ENCODE measurements around the gene TUBA1C.
"Not testable (repeated sequence)": the region's sequence is repeated elsewhere in the genome, so short reads cannot be mapped to it uniquely, and the experiment has no call there.

Gene TUBA1C

DNA sequence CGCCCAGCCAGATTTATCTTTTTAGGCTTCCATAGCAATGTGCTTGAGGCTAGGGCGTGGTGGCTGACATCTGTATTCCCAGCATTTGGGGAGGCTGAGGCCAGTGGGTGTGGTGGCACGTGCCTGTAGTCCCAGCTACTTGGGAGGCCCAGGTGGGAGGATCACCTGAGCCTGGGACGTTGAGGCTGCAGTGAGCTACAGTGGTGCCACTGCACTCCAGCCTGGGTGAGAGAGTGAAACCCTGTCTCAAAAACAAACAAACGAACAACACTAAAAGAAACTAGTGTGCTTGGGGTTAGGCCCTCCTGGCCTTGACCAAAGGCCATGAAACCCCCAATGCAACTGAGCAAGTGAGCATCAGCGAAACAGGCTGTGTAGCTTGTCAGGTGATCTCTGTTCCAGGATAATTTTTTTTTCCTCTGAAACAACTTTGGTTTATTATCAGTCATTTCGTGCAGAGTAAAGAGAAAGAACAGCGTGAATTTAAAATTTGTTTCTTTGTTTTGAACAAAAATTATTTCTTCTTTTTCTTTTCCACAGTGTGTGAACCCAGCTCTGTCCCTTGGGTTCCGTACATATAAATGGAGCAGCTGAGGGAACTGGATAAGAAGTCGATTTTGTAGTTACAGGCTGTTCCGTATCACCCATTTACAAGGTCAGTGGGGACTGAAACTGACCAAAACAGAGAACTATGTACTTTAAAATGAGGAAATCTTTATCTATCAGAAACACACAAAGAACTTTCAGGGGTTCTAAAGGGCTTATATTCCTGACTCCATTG lies 8.8 kb upstream of the TUBA1C start:
- Histone ChIP-seq H2AFZ (ENCODE audit: low read length, unreplicated experiment) (no peak overlapping the region), H3K27me3 (ENCODE audit: insufficient read depth, low read length) (no peaks in the 10 kb centered on the region), H3K27ac (ENCODE audit: low read depth, low read length) (no peak overlapping the region), H3K79me2 (ENCODE audit: control insufficient read depth, insufficient read depth, low read length, unreplicated experiment) (peaks cover 11% of the 10 kb centered on the region), H3K36me3 (ENCODE audit: insufficient read depth, low read length) (no peaks in the 10 kb centered on the region), H3K4me3 (ENCODE audit: low read depth, low read length) (no peak overlapping the region), H3K4me1 (ENCODE audit: control insufficient read depth, insufficient read depth, low read length, unreplicated experiment) (peaks cover 21% of the 10 kb centered on the region)

DNA sequence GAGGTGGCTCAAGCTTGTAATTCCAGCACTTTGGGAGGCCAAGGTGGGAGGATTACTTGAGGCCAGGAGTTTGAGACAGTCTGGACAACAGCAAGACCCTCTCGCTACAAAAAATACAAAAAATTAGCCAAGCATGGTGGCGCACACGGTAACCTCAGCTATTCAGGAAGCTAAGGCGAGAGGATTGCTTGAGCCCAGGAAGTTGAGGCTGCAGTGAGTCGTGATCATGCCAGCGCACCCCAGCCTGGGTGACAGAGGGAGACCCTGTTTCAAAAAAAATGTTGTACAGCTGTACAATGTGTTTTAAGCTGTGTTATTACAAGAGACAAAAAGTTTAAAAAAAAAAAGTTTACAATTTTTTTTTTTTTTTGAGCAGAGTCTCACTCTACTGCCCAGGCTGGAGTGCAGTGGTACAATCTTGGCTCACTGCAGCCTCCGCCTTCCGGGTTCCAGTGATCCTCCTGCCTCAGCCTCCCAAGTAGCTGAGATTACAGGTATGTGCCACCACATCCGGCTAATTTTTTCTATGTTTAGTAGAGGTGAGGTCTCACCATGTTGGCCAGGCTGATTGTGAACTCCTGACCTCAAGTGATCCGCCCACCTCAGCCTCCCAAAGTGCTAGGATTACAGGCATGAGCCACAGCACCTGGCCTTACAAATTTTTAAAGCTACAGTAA lies 7.2 kb upstream of the TUBA1C start:
- H3K4me1 ChIP-seq (ENCODE audit: control insufficient read depth, insufficient read depth, low read length, unreplicated experiment): peaks cover 28% of the 10 kb centered on the region
- peaks cover 22% of the 10 kb centered on the region for H3K79me2 ChIP-seq (ENCODE audit: control insufficient read depth, insufficient read depth, low read length, unreplicated experiment)
- not testable (repeated sequence) for H3K27me3 ChIP-seq (ENCODE audit: insufficient read depth, low read length); H2AFZ ChIP-seq (ENCODE audit: low read length, unreplicated experiment); H3K36me3 ChIP-seq (ENCODE audit: insufficient read depth, low read length); H3K27ac ChIP-seq (ENCODE audit: low read depth, low read length); H3K4me3 ChIP-seq (ENCODE audit: low read depth, low read length)

DNA sequence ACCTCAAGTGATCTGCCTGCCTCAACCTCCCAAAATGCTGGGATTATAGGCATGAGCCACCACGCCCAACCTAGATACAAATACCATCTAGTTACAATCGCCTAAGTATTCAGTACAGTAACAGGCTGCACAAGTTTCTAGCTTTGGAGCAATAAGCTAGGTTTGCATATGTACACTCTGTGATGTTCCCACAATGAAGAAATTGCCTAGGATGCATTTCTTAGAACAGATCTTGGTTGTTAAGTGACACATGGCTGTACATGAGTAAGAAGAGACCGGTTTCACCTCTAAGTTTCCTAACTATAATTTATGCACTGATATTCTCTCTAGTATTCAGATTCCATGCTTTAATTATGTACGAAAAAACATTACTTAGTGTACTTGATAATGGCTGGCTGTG lies 5.4 kb upstream of the TUBA1C start:
- H2AFZ ChIP-seq (ENCODE audit: low read length, unreplicated experiment): no peak overlapping the region

DNA sequence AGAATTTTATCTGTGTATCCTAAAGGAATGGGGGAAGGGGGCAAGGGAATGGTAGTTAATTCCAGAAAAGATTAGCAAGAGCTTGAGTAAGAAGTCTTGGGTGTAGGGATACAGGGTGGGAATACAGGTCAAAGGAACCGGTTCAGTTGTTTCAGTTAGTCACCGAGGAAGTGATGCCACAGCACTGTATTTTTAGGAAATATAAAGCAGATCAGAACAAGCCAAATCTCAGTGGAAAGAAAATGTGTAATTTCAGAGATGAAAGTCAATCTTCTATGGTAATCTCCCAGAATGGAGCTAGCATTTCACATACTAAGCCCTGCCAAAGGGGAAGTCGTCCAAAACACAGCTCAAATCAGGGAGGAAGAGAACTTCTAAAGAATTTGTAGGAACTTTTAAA lies 4.7 kb upstream of the TUBA1C start:
- Histone ChIP-seq H3K27ac (ENCODE audit: low read depth, low read length) (peak overlapping the region; percentile 86), H3K79me2 (ENCODE audit: control insufficient read depth, insufficient read depth, low read length, unreplicated experiment) (peaks cover 38% of the 10 kb centered on the region), H3K4me1 (ENCODE audit: control insufficient read depth, insufficient read depth, low read length, unreplicated experiment) (peaks cover 36% of the 10 kb centered on the region), H3K36me3 (ENCODE audit: insufficient read depth, low read length) (no peaks in the 10 kb centered on the region), H3K27me3 (ENCODE audit: insufficient read depth, low read length) (no peaks in the 10 kb centered on the region), H2AFZ (ENCODE audit: low read length, unreplicated experiment) (no peak overlapping the region), H3K4me3 (ENCODE audit: low read depth, low read length) (peak overlapping the region; percentile 38)

More for the DNA sequence above, 5.4 kb upstream of the TUBA1C start:
- Histone ChIP-seq H3K27me3 (ENCODE audit: insufficient read depth, low read length) (no peaks in the 10 kb centered on the region), H3K36me3 (ENCODE audit: insufficient read depth, low read length) (no peaks in the 10 kb centered on the region), H3K79me2 (ENCODE audit: control insufficient read depth, insufficient read depth, low read length, unreplicated experiment) (peaks cover 34% of the 10 kb centered on the region), H3K27ac (ENCODE audit: low read depth, low read length) (peak overlapping the region; percentile 86), H3K4me3 (ENCODE audit: low read depth, low read length) (no peak overlapping the region), H3K4me1 (ENCODE audit: control insufficient read depth, insufficient read depth, low read length, unreplicated experiment) (peaks cover 36% of the 10 kb centered on the region)

DNA sequence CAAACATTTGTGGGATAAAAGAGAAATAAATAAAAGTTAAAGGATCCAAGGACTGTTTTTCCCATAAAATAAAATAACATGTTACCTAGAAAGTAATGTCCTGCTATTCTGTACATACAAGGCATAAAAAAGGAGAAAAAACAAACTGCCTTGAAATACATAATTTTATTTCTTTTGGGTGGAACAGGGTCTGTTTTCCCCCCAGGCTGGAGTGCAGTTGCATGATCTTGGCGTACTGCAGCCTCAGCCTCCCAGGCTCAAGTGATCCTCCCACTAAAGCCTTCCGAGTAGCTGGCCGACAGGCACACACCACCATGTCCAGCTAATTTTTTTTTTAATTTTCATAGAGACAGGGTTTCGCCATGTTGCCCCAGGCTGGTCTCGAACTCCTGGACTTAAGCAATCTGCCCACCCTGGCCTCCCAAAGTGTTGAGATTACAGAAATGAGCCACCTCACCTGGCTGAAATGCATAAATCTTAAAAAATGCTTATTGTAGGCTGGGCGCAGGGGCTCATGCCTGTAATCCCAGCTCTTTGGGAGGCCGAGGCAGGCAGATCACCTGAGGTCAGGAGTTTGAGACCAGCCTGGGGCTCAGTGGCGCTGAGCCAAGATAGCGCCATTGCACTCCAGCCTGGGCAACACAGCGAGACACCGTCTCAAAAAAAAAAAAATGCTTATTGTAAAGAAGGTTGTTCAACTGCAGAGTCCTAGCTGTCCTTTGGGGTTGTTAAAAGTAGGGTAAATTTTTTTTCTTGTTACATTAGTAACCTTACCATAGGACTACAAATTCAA lies 4.1 kb upstream of the TUBA1C start:
- Histone ChIP-seq H3K79me2 (ENCODE audit: control insufficient read depth, insufficient read depth, low read length, unreplicated experiment) (peaks cover 44% of the 10 kb centered on the region), H3K27me3 (ENCODE audit: insufficient read depth, low read length) (no peaks in the 10 kb centered on the region), H3K4me1 (ENCODE audit: control insufficient read depth, insufficient read depth, low read length, unreplicated experiment) (peaks cover 36% of the 10 kb centered on the region), H3K36me3 (ENCODE audit: insufficient read depth, low read length) (peaks cover 2% of the 10 kb centered on the region; the same call in 1 of the 2 replicates), H3K27ac (ENCODE audit: low read depth, low read length) (peak overlapping the region; percentile 86), H3K4me3 (ENCODE audit: low read depth, low read length) (peak overlapping the region; percentile 38), H2AFZ (ENCODE audit: low read length, unreplicated experiment) (no peak overlapping the region)

DNA sequence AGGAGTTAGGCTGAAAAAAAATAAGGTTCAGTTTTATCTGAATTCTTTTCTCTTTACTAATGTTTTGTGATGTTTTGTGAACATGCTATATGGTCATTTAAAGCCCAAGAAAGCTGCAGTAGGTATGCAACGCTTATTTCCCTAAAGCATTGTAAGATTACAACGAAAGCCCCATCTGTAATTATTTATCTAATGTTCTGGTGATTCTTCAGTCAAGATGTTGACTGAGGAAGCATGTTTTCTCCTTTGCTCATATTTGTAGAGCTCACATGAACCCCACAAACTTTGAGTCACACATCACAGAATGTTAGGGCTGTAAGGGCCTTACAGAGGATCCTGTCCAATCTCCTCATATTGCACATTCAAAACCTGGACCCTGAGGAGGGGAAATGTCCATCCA lies 3.2 kb upstream of the TUBA1C start:
- Histone ChIP-seq H3K27me3 (ENCODE audit: insufficient read depth, low read length) (no peaks in the 10 kb centered on the region), H3K79me2 (ENCODE audit: control insufficient read depth, insufficient read depth, low read length, unreplicated experiment) (peaks cover 54% of the 10 kb centered on the region), H3K36me3 (ENCODE audit: insufficient read depth, low read length) (peaks cover 8% of the 10 kb centered on the region), H3K4me3 (ENCODE audit: low read depth, low read length) (no peak overlapping the region), H3K4me1 (ENCODE audit: control insufficient read depth, insufficient read depth, low read length, unreplicated experiment) (peaks cover 39% of the 10 kb centered on the region), H3K27ac (ENCODE audit: low read depth, low read length) (peak overlapping the region; percentile 86), H2AFZ (ENCODE audit: low read length, unreplicated experiment) (no peak overlapping the region)

DNA sequence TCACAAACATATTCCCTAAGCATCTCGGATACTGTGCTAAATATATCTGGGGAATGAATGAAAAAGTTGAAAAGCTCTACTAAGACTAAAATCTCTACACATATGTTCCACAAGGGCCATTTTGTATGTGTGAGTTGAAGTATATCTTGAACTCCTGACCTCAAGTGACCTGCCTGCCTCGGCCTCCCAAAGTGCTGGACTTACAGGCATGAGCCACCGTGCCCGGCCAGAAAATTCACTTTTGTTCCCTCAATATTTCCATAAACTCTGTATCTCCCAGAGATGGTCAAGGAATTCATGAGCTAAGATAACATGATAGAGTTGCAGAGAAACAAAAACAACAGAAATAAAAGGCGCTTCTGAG lies 1.5 kb upstream of the TUBA1C start:
- H3K79me2 ChIP-seq (ENCODE audit: control insufficient read depth, insufficient read depth, low read length, unreplicated experiment): peaks cover 69% of the 10 kb centered on the region
- no peak overlapping the region for H2AFZ ChIP-seq (ENCODE audit: low read length, unreplicated experiment)
- peak overlapping the region; percentile 24 for H3K27ac ChIP-seq (ENCODE audit: low read depth, low read length)
- peak overlapping the region; percentile 96 for H3K4me3 ChIP-seq (ENCODE audit: low read depth, low read length)
- H3K36me3 ChIP-seq (ENCODE audit: insufficient read depth, low read length): peaks cover 18% of the 10 kb centered on the region
- peaks cover 45% of the 10 kb centered on the region for H3K4me1 ChIP-seq (ENCODE audit: control insufficient read depth, insufficient read depth, low read length, unreplicated experiment)
- no peaks in the 10 kb centered on the region for H3K27me3 ChIP-seq (ENCODE audit: insufficient read depth, low read length)

DNA sequence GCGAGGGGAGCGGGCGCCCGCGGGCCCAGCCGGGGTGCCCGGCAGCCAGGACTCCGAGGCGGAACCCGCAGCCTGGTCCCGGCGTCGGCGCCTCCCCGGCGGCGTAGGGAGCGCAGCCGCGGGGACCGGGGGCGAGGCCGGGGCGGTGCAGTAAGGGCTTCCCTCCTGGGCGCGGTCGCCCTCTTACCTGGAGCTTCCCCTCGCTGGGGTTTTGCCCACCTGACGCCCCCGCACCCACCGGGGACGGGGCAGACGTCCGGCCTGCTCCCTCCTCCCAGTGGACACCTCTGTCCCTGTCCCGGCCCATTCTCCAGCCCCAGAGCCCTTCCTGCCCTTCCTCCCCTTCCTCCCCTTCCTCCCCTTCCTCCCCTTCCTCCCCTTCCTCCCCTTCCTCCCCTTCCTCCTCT lies 413 bp upstream of the TUBA1C start:
- H3K4me1 ChIP-seq (ENCODE audit: control insufficient read depth, insufficient read depth, low read length, unreplicated experiment): peaks cover 50% of the 10 kb centered on the region
- H3K27me3 ChIP-seq (ENCODE audit: insufficient read depth, low read length): no peaks in the 10 kb centered on the region
- H2AFZ ChIP-seq (ENCODE audit: low read length, unreplicated experiment): peak overlapping the region; percentile 4
- peak overlapping the region; percentile 97 for H3K27ac ChIP-seq (ENCODE audit: low read depth, low read length)
- peak overlapping the region; percentile 96 for H3K4me3 ChIP-seq (ENCODE audit: low read depth, low read length)
- H3K36me3 ChIP-seq (ENCODE audit: insufficient read depth, low read length): peaks cover 18% of the 10 kb centered on the region
- H3K79me2 ChIP-seq (ENCODE audit: control insufficient read depth, insufficient read depth, low read length, unreplicated experiment): peaks cover 76% of the 10 kb centered on the region

DNA sequence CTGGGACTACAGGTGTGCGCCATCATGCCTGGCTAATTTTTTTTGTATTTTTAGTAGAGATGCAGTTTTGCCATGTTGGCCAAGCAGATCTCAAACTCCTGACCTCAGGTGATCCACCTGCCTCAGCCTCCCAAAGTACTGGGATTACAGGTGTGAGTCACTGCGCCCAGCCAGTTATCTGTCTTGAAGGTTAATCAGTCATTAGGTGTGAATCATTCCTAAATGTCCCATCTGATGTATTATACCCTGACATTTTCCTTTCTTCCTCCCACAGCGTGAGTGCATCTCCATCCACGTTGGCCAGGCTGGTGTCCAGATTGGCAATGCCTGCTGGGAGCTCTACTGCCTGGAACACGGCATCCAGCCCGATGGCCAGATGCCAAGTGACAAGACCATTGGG lies 4.3 kb downstream of the TUBA1C start:
- H2AFZ ChIP-seq (ENCODE audit: low read length, unreplicated experiment); H3K27me3 ChIP-seq (ENCODE audit: insufficient read depth, low read length): not testable (repeated sequence)
- Histone ChIP-seq H3K36me3 (ENCODE audit: insufficient read depth, low read length) (peaks cover 45% of the 10 kb centered on the region), H3K27ac (ENCODE audit: low read depth, low read length) (peak overlapping the region; percentile 97), H3K4me1 (ENCODE audit: control insufficient read depth, insufficient read depth, low read length, unreplicated experiment) (peaks cover 25% of the 10 kb centered on the region), H3K4me3 (ENCODE audit: low read depth, low read length) (peak overlapping the region; percentile 96), H3K79me2 (ENCODE audit: control insufficient read depth, insufficient read depth, low read length, unreplicated experiment) (peaks cover 68% of the 10 kb centered on the region)

DNA sequence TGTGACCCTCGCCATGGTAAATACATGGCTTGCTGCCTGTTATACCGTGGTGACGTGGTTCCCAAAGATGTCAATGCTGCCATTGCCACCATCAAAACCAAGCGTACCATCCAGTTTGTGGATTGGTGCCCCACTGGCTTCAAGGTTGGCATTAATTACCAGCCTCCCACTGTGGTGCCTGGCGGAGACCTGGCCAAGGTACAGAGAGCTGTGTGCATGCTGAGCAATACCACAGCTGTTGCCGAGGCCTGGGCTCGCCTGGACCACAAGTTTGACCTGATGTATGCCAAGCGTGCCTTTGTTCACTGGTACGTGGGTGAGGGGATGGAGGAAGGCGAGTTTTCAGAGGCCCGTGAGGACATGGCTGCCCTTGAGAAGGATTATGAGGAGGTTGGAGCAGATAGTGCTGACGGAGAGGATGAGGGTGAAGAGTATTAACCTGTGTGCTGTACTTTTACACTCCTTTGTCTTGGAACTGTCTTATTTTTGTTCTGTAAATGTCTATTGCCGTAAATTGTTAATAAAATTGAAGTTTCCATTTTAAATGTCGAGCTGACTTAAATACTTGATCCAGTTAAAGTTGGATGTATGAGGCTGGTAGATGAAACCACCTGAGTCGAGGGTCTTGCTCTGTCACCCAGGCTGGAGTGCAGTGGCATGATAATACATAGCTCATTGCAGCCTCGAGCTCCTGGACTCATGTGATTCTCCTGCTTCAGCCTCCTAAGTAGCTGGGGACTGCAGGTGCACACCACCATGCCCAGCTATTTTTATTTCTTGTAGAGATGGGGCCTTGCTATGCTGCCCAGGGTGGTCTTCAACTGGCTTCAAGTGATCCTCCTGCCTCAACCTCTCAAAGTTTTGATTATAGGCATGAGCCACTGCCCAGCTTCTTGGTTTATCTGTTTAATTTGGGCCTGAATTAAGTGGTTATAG lies 8.2 kb downstream of the TUBA1C start:
- Histone ChIP-seq H3K4me1 (ENCODE audit: control insufficient read depth, insufficient read depth, low read length, unreplicated experiment) (peaks cover 16% of the 10 kb centered on the region), H3K4me3 (ENCODE audit: low read depth, low read length) (no peak overlapping the region), H3K27me3 (ENCODE audit: insufficient read depth, low read length) (no peaks in the 10 kb centered on the region), H3K36me3 (ENCODE audit: insufficient read depth, low read length) (peaks cover 27% of the 10 kb centered on the region), H3K79me2 (ENCODE audit: control insufficient read depth, insufficient read depth, low read length, unreplicated experiment) (peaks cover 32% of the 10 kb centered on the region), H2AFZ (ENCODE audit: low read length, unreplicated experiment) (no peak overlapping the region), H3K27ac (ENCODE audit: low read depth, low read length) (no peak overlapping the region)

Data from ACC112 (cell line).